H1 (cell line): ENCODE measurements around the gene USP16. TPM values are rescaled to one million over a fixed set of nuclear protein-coding genes. Genes with fewer than 3 reads are reported as not detected.

Experiments used
- CTCF ChIA-PET: fragments of 300-600 bp; sonication (Branson Sonifier 250); formaldehyde crosslinking; loops from one replicate; lab custom pipeline; 2021; ENCODE audit not compliant: partially characterized antibody; lab: Charles Lee
- POLR2A ChIA-PET: fragments of 300-600 bp; sonication (Branson Sonifier 250); formaldehyde crosslinking; loops from one replicate; lab custom pipeline; 2021; ENCODE audit warnings: inconsistent platforms; ENCODE audit not compliant: partially characterized antibody; lab: Charles Lee
- DNase-seq, 2 experiments: peaks; one replicate each; pipeline versions ENCODE4 v3.0.0 to v3.0.0-alpha.2; 2010 to 2022; ENCODE audit warnings: low spot score in 2 of 2, low read depth in 1 of 2, mixed read lengths in 1 of 2
- FAIRE-seq: peaks from 2 replicates; lab custom pipeline; 2011; peaks lifted over from hg19 to GRCh38; lab: Jason Lieb, UNC
- H2AFZ ChIP-seq: 2 replicates; pipeline ENCODE4 v1.8.1; 2012; ENCODE audit warnings: low read length, inconsistent platforms
- H2AK5ac ChIP-seq: 2 replicates; pipeline ENCODE4 v1.6.1; 2013; ENCODE audit warnings: low read depth, low read length
- H2BK120ac ChIP-seq: replicated peaks from 2 replicates; pipeline ENCODE3; 2013; ENCODE audit warnings: low read depth, low read length, inconsistent platforms
- H2BK12ac ChIP-seq: 2 replicates; pipeline ENCODE4 v1.6.1; 2013; ENCODE audit warnings: low read depth, low read length
- H2BK15ac ChIP-seq: 2 replicates; pipeline ENCODE4 v1.6.1; 2013; ENCODE audit warnings: low read length
- H2BK20ac ChIP-seq: 2 replicates; pipeline ENCODE4 v1.6.1; 2013; ENCODE audit warnings: low read length
- H2BK5ac ChIP-seq: 2 replicates; pipeline ENCODE4 v1.6.1; 2013; ENCODE audit warnings: low read depth, low read length
- H3K14ac ChIP-seq: 2 replicates; pipeline ENCODE4 v1.6.1; 2013; ENCODE audit warnings: inconsistent platforms; ENCODE audit not compliant: insufficient read length
- H3K18ac ChIP-seq: 2 replicates; pipeline ENCODE4 v1.6.1; 2013; ENCODE audit warnings: low read length; ENCODE audit errors: extremely low read depth
- H3K23ac ChIP-seq: 2 replicates; pipeline ENCODE4 v1.6.1; 2013; ENCODE audit warnings: inconsistent platforms; ENCODE audit not compliant: insufficient read length
- H3K23me2 ChIP-seq: 2 replicates; pipeline ENCODE4 v1.6.1; 2013; ENCODE audit warnings: low read depth, low read length
- H3K27ac ChIP-seq: 2 replicates; pipeline ENCODE4 v1.6.1; 2011; ENCODE audit warnings: low read depth, low read length, inconsistent platforms
- H3K27me3 ChIP-seq, 4 experiments: replicated peaks in 1 of 4; 1 replicate in 1 of 4; 2 replicates in 3 of 4; pipeline versions ENCODE4 v1.6.1 to v1.8.1; 2011 to 2013; ENCODE audit warnings: low read length in 3 of 4, mild to moderate bottlenecking in 3 of 4, inconsistent platforms in 2 of 4, mixed read lengths in 2 of 4, moderate library complexity in 1 of 4; ENCODE audit not compliant: control insufficient read depth in 3 of 4, insufficient read depth in 3 of 4; ENCODE audit errors: extremely low read depth in 1 of 4
- H3K36me3 ChIP-seq, 4 experiments: 2 replicates each; pipeline versions ENCODE4 v1.6.1 to v1.8.1; 2011 to 2013; ENCODE audit warnings: mild to moderate bottlenecking in 4 of 4, low read length in 3 of 4, moderate library complexity in 2 of 4, control low read depth in 1 of 4, inconsistent platforms in 1 of 4; ENCODE audit not compliant: insufficient read depth in 4 of 4, control insufficient read depth in 2 of 4
- H3K4ac ChIP-seq: replicated peaks from 2 replicates; pipeline ENCODE3; 2013; ENCODE audit warnings: low read length, low read depth, mixed read lengths, inconsistent platforms; ENCODE audit not compliant: insufficient read length
- H3K4me1 ChIP-seq, 4 experiments: replicated peaks in 1 of 4; 1 replicate in 1 of 4; 2 replicates in 3 of 4; pipeline versions ENCODE4 v1.6.1 to v1.8.1; 2011 to 2013; ENCODE audit warnings: low read length in 3 of 4, inconsistent platforms in 2 of 4, mixed read lengths in 1 of 4; ENCODE audit not compliant: insufficient read depth in 4 of 4, control insufficient read depth in 3 of 4
- H3K4me2 ChIP-seq, 2 experiments: 2 replicates each; pipeline versions ENCODE4 v1.6.1 to v1.8.1; 2011 to 2013; ENCODE audit warnings: low read depth in 2 of 2, low read length in 2 of 2, control low read depth in 1 of 2, inconsistent platforms in 1 of 2, mild to moderate bottlenecking in 1 of 2; ENCODE audit not compliant: insufficient read depth in 1 of 2
- H3K4me3 ChIP-seq, 4 experiments: fragments of 200-600, 300-600 bp in 1 of 4; sonication (generic), shearing (Covaris generic), sonication (Bioruptor Twin) in 1 of 4; 2 replicates each; pipeline versions ENCODE4 v1.5.1 to v1.8.1; 2011 to 2016; ENCODE audit warnings: low read length in 4 of 4, low read depth in 3 of 4, control low read depth in 2 of 4, inconsistent platforms in 2 of 4, mild to moderate bottlenecking in 2 of 4, mixed read lengths in 1 of 4, moderate library complexity in 1 of 4; ENCODE audit not compliant: insufficient read depth in 2 of 4; ENCODE audit errors: extremely low read depth in 1 of 4
- H3K56ac ChIP-seq: replicated peaks from 2 replicates; pipeline ENCODE3; 2013; ENCODE audit warnings: low read depth, mild to moderate bottlenecking, mixed read lengths, low read length, inconsistent platforms; ENCODE audit not compliant: insufficient read length
- H3K79me1 ChIP-seq: 2 replicates; pipeline ENCODE4 v1.6.1; 2013; ENCODE audit warnings: low read depth, low read length, control low read depth
- H3K79me2 ChIP-seq, 2 experiments: 2 replicates each; pipeline versions ENCODE4 v1.6.1 to v1.8.1; 2012 to 2013; ENCODE audit warnings: low read length in 2 of 2, mild to moderate bottlenecking in 2 of 2, inconsistent platforms in 1 of 2; ENCODE audit not compliant: insufficient read depth in 2 of 2, control insufficient read depth in 1 of 2
- H3K9ac ChIP-seq, 4 experiments: replicated peaks in 1 of 4; 1 replicate in 1 of 4; 2 replicates in 3 of 4; pipeline versions ENCODE4 v1.6.1 to v1.8.1; 2011 to 2013; ENCODE audit warnings: low read depth in 3 of 4, low read length in 3 of 4, control low read depth in 2 of 4, mild to moderate bottlenecking in 2 of 4, moderate library complexity in 2 of 4, inconsistent platforms in 1 of 4; ENCODE audit errors: extremely low read depth in 1 of 4
- H3K9me3 ChIP-seq, 2 experiments: 2 replicates each; pipeline versions ENCODE4 v1.6.1 to v1.8.1; 2012 to 2013; ENCODE audit warnings: mild to moderate bottlenecking in 2 of 2, moderate library complexity in 2 of 2, control low read depth in 1 of 2, inconsistent platforms in 1 of 2, low read depth in 1 of 2, low read length in 1 of 2, mixed read lengths in 1 of 2; ENCODE audit not compliant: insufficient read depth in 2 of 2
- H4K20me1 ChIP-seq, 2 experiments: replicated peaks in 1 of 2; 2 replicates each; pipeline versions ENCODE3 to v1.8.1; 2011 to 2013; ENCODE audit warnings: inconsistent platforms in 2 of 2, low read length in 2 of 2, mild to moderate bottlenecking in 1 of 2; ENCODE audit not compliant: insufficient read depth in 2 of 2, control insufficient read depth in 1 of 2
- H4K5ac ChIP-seq: 2 replicates; pipeline ENCODE4 v1.6.1; 2013; ENCODE audit warnings: low read length, low read depth, mixed read lengths, inconsistent platforms; ENCODE audit not compliant: insufficient read length
- H4K8ac ChIP-seq: 2 replicates; pipeline ENCODE4 v1.8.0; 2013; ENCODE audit warnings: mild to moderate bottlenecking, moderate library complexity, low read length, inconsistent platforms; ENCODE audit not compliant: insufficient read depth; ENCODE audit errors: extremely low read depth
- H4K91ac ChIP-seq: replicated peaks from 2 replicates; pipeline ENCODE3; 2013; ENCODE audit warnings: low read length, mixed read lengths, inconsistent platforms; ENCODE audit not compliant: insufficient read length
- CBX8 ChIP-seq: fragments of 300-800, 300-1000 bp; sonication (generic); IDR thresholded peaks from 2 replicates; pipeline ENCODE4 v1.7.1; 2016; ENCODE audit warnings: low read depth, low read length, borderline replicate concordance
- CHD1 ChIP-seq: IDR thresholded peaks from 2 replicates; pipeline ENCODE4 v1.6.1; 2012; ENCODE audit warnings: low read depth, low read length, improper control_type of control experiment
- CTCF ChIP-seq, 3 experiments: IDR thresholded peaks; 1 replicate in 2 of 3; 2 replicates in 1 of 3; pipeline versions ENCODE4 v1.5.1 to v1.6.1; 2011; ENCODE audit warnings: low read length in 3 of 3, mild to moderate bottlenecking in 3 of 3, inconsistent platforms in 2 of 3, low read depth in 1 of 3, moderate library complexity in 1 of 3; ENCODE audit not compliant: insufficient read depth in 1 of 3; ENCODE audit errors: control extremely low read depth in 1 of 3
- KDM1A ChIP-seq: fragments of 200-600, 300-600 bp; sonication (generic); IDR thresholded peaks from 2 replicates; pipeline ENCODE4 v1.7.1; 2016; ENCODE audit warnings: mild to moderate bottlenecking, low read length, borderline replicate concordance
- MAX ChIP-seq: IDR thresholded peaks from 2 replicates; pipeline ENCODE4 v1.6.1; 2012; ENCODE audit warnings: inconsistent platforms
- RAD21 ChIP-seq, 2 experiments: IDR thresholded peaks in 1 of 2; conservative IDR thresholded peaks in 1 of 2; 2 replicates each; pipeline ENCODE4 v1.6.1; 2011; ENCODE audit warnings: low read depth in 2 of 2, low read length in 2 of 2, improper control_type of control experiment in 1 of 2, inconsistent platforms in 1 of 2, mild to moderate bottlenecking in 1 of 2, moderate library complexity in 1 of 2
- RXRA ChIP-seq: IDR thresholded peaks from 2 replicates; pipeline ENCODE4 v1.6.1; 2011; ENCODE audit warnings: low read depth, mild to moderate bottlenecking, low read length, moderate library complexity; ENCODE audit not compliant: insufficient read depth
- SAP30 ChIP-seq: fragments of 300-600 bp; sonication (generic); IDR thresholded peaks from 2 replicates; pipeline ENCODE4 v1.7.1; 2012; ENCODE audit warnings: low read length, moderate library complexity, mild to moderate bottlenecking, inconsistent platforms; ENCODE audit not compliant: insufficient read depth, insufficient replicate concordance
- USF2 ChIP-seq: IDR thresholded peaks from 2 replicates; pipeline ENCODE4 v1.6.1; 2011; ENCODE audit warnings: low read length, improper control_type of control experiment
- WGBS, 2 experiments: shearing (Covaris generic) in 1 of 2; methylation state at CpG; one replicate each; pipeline versions ENCODE4 v1.1.6 to v1.1.7; 2013 to 2015; ENCODE audit warnings: low lambda C conversion rate in 2 of 2, mixed read lengths in 2 of 2, inconsistent platforms in 1 of 2, low coverage in 1 of 2, missing lambda C conversion rate in 1 of 2; ENCODE audit not compliant: insufficient replicate concordance in 2 of 2, insufficient coverage in 1 of 2, insufficient read length in 1 of 2; ENCODE audit errors: extremely low coverage in 1 of 2, missing lambda C conversion rate in 1 of 2; 5-methylcytosine and 5-hydroxymethylcytosine counted together
- polyA plus RNA-seq, 7 experiments: library from polyadenylated mRNA; depleted of rRNA in 3 of 7; stranded (reverse) in 5 of 7; unstranded in 2 of 7; fragments of >200 nt in 5 of 7; fragments of 200-250 nt in 2 of 7; gene quantifications; 1 replicate in 5 of 7; 2 replicates in 1 of 7; 4 replicates in 1 of 7; pipeline versions ENCODE4 v1.2.1 to v1.2.3, GENCODE V29; 2011 to 2013; ENCODE audit warnings: missing spikeins in 2 of 7, mixed read lengths in 2 of 7
- total RNA-seq: library from RNA; stranded (reverse); fragmentation: NEBNext Ultra II Directional; extraction: Animal tissue kit (Norgen Biotek cat#: 25700); gene quantifications from 2 replicates; pipeline ENCODE4 v1.2.1, GENCODE V29; 2021

The USP16 gene
- total and polyA plus RNA-seq, 2 of the 8 experiments (the other 6 are each of a cell fraction or from before 2014, with no cell fraction given), result 3.4 to 19.1 TPM

- CTCF ChIA-PET, result interaction anchor here (0.9 to 1.0 kb wide), 2 partner anchors 268 to 292 kb away, joined by 3 to 4 read pairs; no protein-coding TSS in a partner anchor
- POLR2A ChIA-PET, result no interaction called here
- FAIRE-seq, result no peak
- TF ChIP-seq SAP30 (no peak), RXRA (no peak), CHD1 (no peak), CTCF (IDR thresholded peaks at IDR 0.05; ENCODE audit: control extremely low read depth in 1 of 3, insufficient read depth in 1 of 3, low read depth in 1 of 3, low read length in 3 of 3) (no peak), RAD21 (IDR thresholded peaks at IDR 0.05 in 1 of 2, conservative IDR thresholded peaks at IDR 0.05 in 1 of 2; ENCODE audit: low read depth in 2 of 2, low read length in 2 of 2) (no peak), MAX (no peak), KDM1A (no peak), USF2 (no peak), CBX8 (no peak)
Measured at GRCh38 chr21:29080454-29080941, 56.0 kb downstream of the USP16 start.

More at GRCh38 chr21:29080454-29080941, 56.0 kb downstream of the USP16 start:
- Histone ChIP-seq H2BK12ac (no peak overlapping the region), H3K9ac (no peak overlapping the region), H3K27me3 (no peaks in the 10 kb centered on the region), H2BK15ac (no peak overlapping the region), H3K79me2 (no peaks in the 10 kb centered on the region), H4K8ac (no peak overlapping the region), H4K20me1 (no peaks in the 10 kb centered on the region), H3K27ac (no peak overlapping the region), H3K79me1 (no peaks in the 10 kb centered on the region), H3K56ac (no peak overlapping the region), H3K23ac (no peak overlapping the region), H3K23me2 (no peaks in the 10 kb centered on the region), H4K91ac (no peak overlapping the region), H3K4me1 (peaks cover 0 to 3% (median 0%) of the 10 kb centered on the region in 4 experiments; a peak in 1 of 7 replicates), H3K14ac (no peak overlapping the region), H3K18ac (no peak overlapping the region), H2AK5ac (no peak overlapping the region), H3K36me3 (no peaks in the 10 kb centered on the region), H2AFZ (no peak overlapping the region), H2BK20ac (no peak overlapping the region), H2BK120ac (no peak overlapping the region), H2BK5ac (no peak overlapping the region), H3K4ac (no peak overlapping the region), H3K4me2 (no peak overlapping the region), H4K5ac (no peak overlapping the region), H3K9me3 (no peaks in the 10 kb centered on the region; a peak in 1 of 4 replicates), H3K4me3 (no peak overlapping the region)
- DNase-seq, result no peak
- 96% methylated on average over 6 of the region's 6 CpGs; no CpG with 5 or more reads in 1 of the 2 experiments for WGBS, 2 experiments
